H9 (cell line): ENCODE measurements around the gene RXFP2. TPM values are rescaled to one million over a fixed set of nuclear protein-coding genes. Genes with fewer than 3 reads are reported as not detected.

Source experiments
- DNase-seq: peaks from one replicate; pipeline ENCODE4 v3.0.0-alpha.2; 2017
- H2AFZ ChIP-seq: one replicate; pipeline ENCODE4 v1.6.1; 2013; ENCODE audit warnings: mild to moderate bottlenecking, low read length, control low read depth, moderate library complexity
- H2AK5ac ChIP-seq: 2 replicates; pipeline ENCODE4 v1.6.1; 2013; ENCODE audit warnings: low read length, control low read depth, mixed read lengths; ENCODE audit not compliant: insufficient read length
- H2BK120ac ChIP-seq: one replicate; pipeline ENCODE4 v1.6.1; 2013; ENCODE audit warnings: low read depth, mild to moderate bottlenecking, low read length, control low read depth, inconsistent platforms; ENCODE audit not compliant: poor library complexity, severe bottlenecking
- H2BK12ac ChIP-seq: 2 replicates; pipeline ENCODE4 v1.6.1; 2013; ENCODE audit warnings: low read length, control low read depth, mixed read lengths, low read depth; ENCODE audit not compliant: insufficient read length
- H2BK15ac ChIP-seq: 2 replicates; pipeline ENCODE4 v1.6.1; 2013; ENCODE audit warnings: low read depth, low read length, control low read depth
- H2BK20ac ChIP-seq: one replicate; pipeline ENCODE4 v1.6.1; 2013; ENCODE audit warnings: low read depth, mild to moderate bottlenecking, low read length, control low read depth, inconsistent platforms; ENCODE audit not compliant: poor library complexity, severe bottlenecking
- H2BK5ac ChIP-seq: 2 replicates; pipeline ENCODE4 v1.6.1; 2013; ENCODE audit warnings: low read length, control low read depth, mixed read lengths; ENCODE audit not compliant: insufficient read length
- H3K14ac ChIP-seq: 2 replicates; pipeline ENCODE4 v1.6.1; 2013; ENCODE audit warnings: low read length, control low read depth; ENCODE audit not compliant: insufficient read depth
- H3K18ac ChIP-seq: 2 replicates; pipeline ENCODE4 v1.6.1; 2013; ENCODE audit warnings: low read depth, mild to moderate bottlenecking, mixed read lengths, low read length, control low read depth; ENCODE audit not compliant: insufficient read length
- H3K23ac ChIP-seq: 2 replicates; pipeline ENCODE4 v1.6.1; 2013; ENCODE audit warnings: low read length, control low read depth, mixed read lengths, low read depth; ENCODE audit not compliant: insufficient read length
- H3K23me2 ChIP-seq: 2 replicates; pipeline ENCODE4 v1.6.1; 2013; ENCODE audit warnings: low read depth, mild to moderate bottlenecking, mixed read lengths, low read length, control low read depth; ENCODE audit not compliant: insufficient read length, poor library complexity, severe bottlenecking
- H3K27ac ChIP-seq: 2 replicates; pipeline ENCODE4 v1.5.1; 2013; ENCODE audit warnings: low read length, control low read depth, mixed read lengths, low read depth; ENCODE audit not compliant: insufficient read length
- H3K27me3 ChIP-seq: 2 replicates; pipeline ENCODE4 v1.6.1; 2013; ENCODE audit warnings: low read length, control low read depth, inconsistent platforms; ENCODE audit not compliant: insufficient read depth
- H3K4ac ChIP-seq: 2 replicates; pipeline ENCODE4 v1.6.1; 2013; ENCODE audit warnings: low read depth, mild to moderate bottlenecking, control low read depth, inconsistent platforms, low read length, moderate library complexity
- H3K4me1 ChIP-seq: 2 replicates; pipeline ENCODE4 v1.6.1; 2013; ENCODE audit warnings: low read length, control low read depth, inconsistent platforms; ENCODE audit not compliant: insufficient read depth
- H3K4me2 ChIP-seq: 2 replicates; pipeline ENCODE4 v1.6.1; 2013; ENCODE audit warnings: low read length, control low read depth, mixed read lengths; ENCODE audit not compliant: insufficient read length, insufficient read depth
- H3K56ac ChIP-seq: 2 replicates; pipeline ENCODE4 v1.6.1; 2013; ENCODE audit warnings: low read depth, mild to moderate bottlenecking, mixed read lengths, low read length, control low read depth; ENCODE audit not compliant: insufficient read length
- H3K79me1 ChIP-seq: 2 replicates; pipeline ENCODE4 v1.6.1; 2013; ENCODE audit warnings: low read depth, mild to moderate bottlenecking, moderate library complexity, low read length, control low read depth, inconsistent platforms; ENCODE audit not compliant: insufficient read depth, poor library complexity, severe bottlenecking
- H3K79me2 ChIP-seq: 2 replicates; pipeline ENCODE4 v1.6.1; 2013; ENCODE audit warnings: low read length, control low read depth, inconsistent platforms; ENCODE audit not compliant: insufficient read depth
- H3K9ac ChIP-seq: 2 replicates; pipeline ENCODE4 v1.6.1; 2013; ENCODE audit warnings: low read length, control low read depth, mixed read lengths; ENCODE audit not compliant: insufficient read length; ENCODE audit errors: extremely low read depth
- H3K9me3 ChIP-seq: one replicate; pipeline ENCODE4 v1.6.1; 2013; ENCODE audit warnings: low read depth, low read length, inconsistent platforms; ENCODE audit not compliant: control insufficient read depth
- H3T11ph ChIP-seq: one replicate; pipeline ENCODE4 v1.6.1; 2013; ENCODE audit warnings: mild to moderate bottlenecking, low read length, control low read depth, inconsistent platforms
- H4K20me1 ChIP-seq: one replicate; pipeline ENCODE4 v1.6.1; 2013; ENCODE audit not compliant: control insufficient read depth, insufficient read length, insufficient read depth
- H4K5ac ChIP-seq: 2 replicates; pipeline ENCODE4 v1.6.1; 2013; ENCODE audit warnings: low read depth, mild to moderate bottlenecking, mixed read lengths, low read length, control low read depth; ENCODE audit not compliant: insufficient read length
- H4K8ac ChIP-seq: replicated peaks from 2 replicates; pipeline ENCODE4 v1.6.1; 2013; ENCODE audit warnings: low read length, control low read depth, mixed read lengths, low read depth; ENCODE audit not compliant: insufficient read length
- H4K91ac ChIP-seq: 2 replicates; pipeline ENCODE4 v1.6.1; 2013; ENCODE audit warnings: low read depth, mild to moderate bottlenecking, moderate library complexity, mixed read lengths, low read length, control low read depth; ENCODE audit not compliant: insufficient read length
- H3K27ac Mint-ChIP-seq, 3 experiments: 2 replicates in 2 of 3; 3 replicates in 1 of 3; pipeline ENCODE4 v1.8.0; 2020 to 2021; ENCODE audit warnings: mixed read lengths in 3 of 3, mild to moderate bottlenecking in 1 of 3, moderate library complexity in 1 of 3
- H3K27me3 Mint-ChIP-seq: 2 replicates; pipeline ENCODE4 v1.8.0; 2021; ENCODE audit warnings: low read depth, mild to moderate bottlenecking, moderate library complexity, mixed read lengths
- H3K36me3 Mint-ChIP-seq, 3 experiments: 2 replicates in 2 of 3; 3 replicates in 1 of 3; pipeline ENCODE4 v1.8.0; 2020 to 2021; ENCODE audit warnings: low read depth in 3 of 3, mixed read lengths in 3 of 3; ENCODE audit not compliant: insufficient read depth in 1 of 3
- H3K4me1 Mint-ChIP-seq, 2 experiments: 2 replicates each; pipeline ENCODE4 v1.8.0; 2020; ENCODE audit warnings: mixed read lengths in 2 of 2
- H3K4me3 Mint-ChIP-seq, 2 experiments: 2 replicates in 1 of 2; 3 replicates in 1 of 2; pipeline ENCODE4 v1.8.0; 2020 to 2021; ENCODE audit warnings: mild to moderate bottlenecking in 2 of 2, mixed read lengths in 2 of 2, moderate library complexity in 1 of 2
- H3K9me3 Mint-ChIP-seq, 2 experiments: 2 replicates in 1 of 2; 3 replicates in 1 of 2; pipeline ENCODE4 v1.8.0; 2020; ENCODE audit warnings: mild to moderate bottlenecking in 2 of 2, mixed read lengths in 2 of 2, moderate library complexity in 1 of 2
- WGBS: extraction: QIAGEN DNeasy Blood & Tissue Kit; methylation state at CpG from one replicate; pipeline ENCODE4 v1.1.7; 2013; ENCODE audit warnings: missing lambda C conversion rate, low lambda C conversion rate, mixed read lengths; ENCODE audit not compliant: insufficient read length; ENCODE audit errors: extremely low coverage; 5-methylcytosine and 5-hydroxymethylcytosine counted together
- total RNA-seq: library from RNA; stranded (reverse); gene quantifications from 2 replicates; pipeline ENCODE4 v1.2.1, GENCODE V29; 2021
- TF ChIP-seq, protein P1 (sequence below): fragments of 200-600 bp; sonication (generic); conservative IDR thresholded peaks from 3 replicates; pipeline ENCODE4 v1.8.0; 2021; ENCODE audit warnings: antibody characterized with exemption, mild to moderate bottlenecking

Gene RXFP2
- total RNA-seq, 1 experiment from 2014 or later = not detected

DNA sequence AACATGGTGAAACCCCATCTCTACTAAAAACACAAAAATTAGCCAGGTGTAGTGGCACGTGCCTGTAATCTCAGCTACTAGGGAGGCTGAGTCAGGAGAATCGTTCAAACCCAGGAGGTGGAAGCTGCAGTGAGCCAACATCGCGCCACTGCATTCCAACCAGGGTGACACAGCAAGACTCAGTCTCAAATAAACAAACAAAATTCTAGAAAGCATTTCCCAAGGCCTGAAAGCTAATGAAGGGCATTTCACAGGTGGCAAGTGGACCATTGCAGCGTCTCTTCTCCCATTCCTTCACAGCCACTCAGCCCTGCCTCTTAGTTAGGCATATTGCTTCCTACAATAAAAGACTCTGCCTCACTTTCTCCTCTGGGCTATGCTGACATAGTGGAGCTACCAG, 13.5 kb upstream of the RXFP2 start:
- no peaks in the 10 kb centered on the region for H4K20me1 ChIP-seq

More for the DNA sequence above, 13.5 kb upstream of the RXFP2 start:
- peaks cover 0 to 3% of the 10 kb centered on the region in 2 experiments; a peak in 2 of 5 replicates for H3K9me3 Mint-ChIP-seq
- Histone ChIP-seq H3K9me3 (no peaks in the 10 kb centered on the region), H2BK20ac (no peak overlapping the region), H2AFZ (no peak overlapping the region), H2BK5ac (no peak overlapping the region), H3K18ac (no peak overlapping the region), H3K79me1 (no peaks in the 10 kb centered on the region), H4K8ac (no peak overlapping the region), H2BK12ac (no peak overlapping the region), H3K23ac (no peak overlapping the region), H2BK15ac (no peak overlapping the region), H3K56ac (no peak overlapping the region), H3K4me1 (no peaks in the 10 kb centered on the region), H3K9ac (no peak overlapping the region), H3K79me2 (no peaks in the 10 kb centered on the region), H3T11ph (no peak overlapping the region), H3K27ac (no peak overlapping the region), H3K27me3 (no peaks in the 10 kb centered on the region), H2AK5ac (no peak overlapping the region), H2BK120ac (no peak overlapping the region), H3K4ac (no peak overlapping the region), H4K91ac (no peak overlapping the region), H3K23me2 (no peaks in the 10 kb centered on the region), H4K5ac (no peak overlapping the region), H3K4me2 (no peak overlapping the region), H3K14ac (no peak overlapping the region)
- H3K4me1 Mint-ChIP-seq = no peaks in the 10 kb centered on the region
- TF ChIP-seq, protein P1, sequence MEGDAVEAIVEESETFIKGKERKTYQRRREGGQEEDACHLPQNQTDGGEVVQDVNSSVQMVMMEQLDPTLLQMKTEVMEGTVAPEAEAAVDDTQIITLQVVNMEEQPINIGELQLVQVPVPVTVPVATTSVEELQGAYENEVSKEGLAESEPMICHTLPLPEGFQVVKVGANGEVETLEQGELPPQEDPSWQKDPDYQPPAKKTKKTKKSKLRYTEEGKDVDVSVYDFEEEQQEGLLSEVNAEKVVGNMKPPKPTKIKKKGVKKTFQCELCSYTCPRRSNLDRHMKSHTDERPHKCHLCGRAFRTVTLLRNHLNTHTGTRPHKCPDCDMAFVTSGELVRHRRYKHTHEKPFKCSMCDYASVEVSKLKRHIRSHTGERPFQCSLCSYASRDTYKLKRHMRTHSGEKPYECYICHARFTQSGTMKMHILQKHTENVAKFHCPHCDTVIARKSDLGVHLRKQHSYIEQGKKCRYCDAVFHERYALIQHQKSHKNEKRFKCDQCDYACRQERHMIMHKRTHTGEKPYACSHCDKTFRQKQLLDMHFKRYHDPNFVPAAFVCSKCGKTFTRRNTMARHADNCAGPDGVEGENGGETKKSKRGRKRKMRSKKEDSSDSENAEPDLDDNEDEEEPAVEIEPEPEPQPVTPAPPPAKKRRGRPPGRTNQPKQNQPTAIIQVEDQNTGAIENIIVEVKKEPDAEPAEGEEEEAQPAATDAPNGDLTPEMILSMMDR = no peak
- H3K27me3 Mint-ChIP-seq = no peaks in the 10 kb centered on the region; the same call in 1 of the 2 replicates
- H3K4me3 Mint-ChIP-seq = no peak overlapping the region
- WGBS = no CpG with 5 or more reads among the region's 5 CpGs
- no peak for DNase-seq
- peak overlapping the region in 1 of 3 experiments; percentile 83; a peak in 1 of 7 replicates for H3K27ac Mint-ChIP-seq
- H3K36me3 Mint-ChIP-seq = no peaks in the 10 kb centered on the region
